ENCODE measurements around the gene PDE4D. TPM values are rescaled to one million over a fixed set of nuclear protein-coding genes. Genes with fewer than 3 reads are reported as not detected.
"Not testable (repeated sequence)": the region's sequence is repeated elsewhere in the genome, so short reads cannot be mapped to it uniquely, and the experiment has no call there.

The PDE4D gene
- total RNA-seq, 1 donor from 2014 or later = 34.5 TPM

GRCh38 chr5:59418808-59419207, 474.7 kb downstream of the PDE4D start:
- TF ChIP-seq, protein P1, sequence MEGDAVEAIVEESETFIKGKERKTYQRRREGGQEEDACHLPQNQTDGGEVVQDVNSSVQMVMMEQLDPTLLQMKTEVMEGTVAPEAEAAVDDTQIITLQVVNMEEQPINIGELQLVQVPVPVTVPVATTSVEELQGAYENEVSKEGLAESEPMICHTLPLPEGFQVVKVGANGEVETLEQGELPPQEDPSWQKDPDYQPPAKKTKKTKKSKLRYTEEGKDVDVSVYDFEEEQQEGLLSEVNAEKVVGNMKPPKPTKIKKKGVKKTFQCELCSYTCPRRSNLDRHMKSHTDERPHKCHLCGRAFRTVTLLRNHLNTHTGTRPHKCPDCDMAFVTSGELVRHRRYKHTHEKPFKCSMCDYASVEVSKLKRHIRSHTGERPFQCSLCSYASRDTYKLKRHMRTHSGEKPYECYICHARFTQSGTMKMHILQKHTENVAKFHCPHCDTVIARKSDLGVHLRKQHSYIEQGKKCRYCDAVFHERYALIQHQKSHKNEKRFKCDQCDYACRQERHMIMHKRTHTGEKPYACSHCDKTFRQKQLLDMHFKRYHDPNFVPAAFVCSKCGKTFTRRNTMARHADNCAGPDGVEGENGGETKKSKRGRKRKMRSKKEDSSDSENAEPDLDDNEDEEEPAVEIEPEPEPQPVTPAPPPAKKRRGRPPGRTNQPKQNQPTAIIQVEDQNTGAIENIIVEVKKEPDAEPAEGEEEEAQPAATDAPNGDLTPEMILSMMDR (IDR thresholded peaks at IDR 0.05; ENCODE audit: borderline replicate concordance) = no peak
- Histone ChIP-seq H3K36me3 (no peaks in the 10 kb centered on the region), H3K9me3 (replicated peaks) (no peaks in the 10 kb centered on the region), H3K4me3 (no peak overlapping the region), H3K27me3 (ENCODE audit: low read depth) (no peaks in the 10 kb centered on the region), H3K4me1 (peaks cover 6% of the 10 kb centered on the region), H3K27ac (replicated peaks) (no peak overlapping the region)
- DNase-seq = no peak
- intact Hi-C loops (cut with micrococcal nuclease) = no loop called here

DNA sequence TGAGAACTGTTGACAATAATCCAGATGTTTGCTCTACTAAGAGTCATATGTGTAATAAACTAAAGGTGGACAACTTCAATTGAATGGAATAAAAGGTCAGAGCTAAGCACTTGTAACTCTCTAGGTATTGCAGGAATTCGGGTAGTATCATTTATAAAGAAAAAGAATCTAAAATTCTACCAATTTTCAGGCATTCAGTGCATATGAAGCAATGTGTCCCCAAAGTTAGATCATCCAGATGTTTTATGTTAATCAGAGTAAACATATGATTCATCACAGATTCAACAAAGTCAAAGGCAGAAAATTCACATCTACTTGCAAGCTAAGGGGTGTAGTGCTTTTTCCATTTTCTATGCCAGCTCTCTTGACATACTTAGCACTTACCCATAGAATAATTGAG, 477.1 kb downstream of the PDE4D start:
- no peak overlapping the region for H3K27ac ChIP-seq (replicated peaks)
- TF ChIP-seq, protein P1 (IDR thresholded peaks at IDR 0.05; ENCODE audit: borderline replicate concordance) = no peak

DNA sequence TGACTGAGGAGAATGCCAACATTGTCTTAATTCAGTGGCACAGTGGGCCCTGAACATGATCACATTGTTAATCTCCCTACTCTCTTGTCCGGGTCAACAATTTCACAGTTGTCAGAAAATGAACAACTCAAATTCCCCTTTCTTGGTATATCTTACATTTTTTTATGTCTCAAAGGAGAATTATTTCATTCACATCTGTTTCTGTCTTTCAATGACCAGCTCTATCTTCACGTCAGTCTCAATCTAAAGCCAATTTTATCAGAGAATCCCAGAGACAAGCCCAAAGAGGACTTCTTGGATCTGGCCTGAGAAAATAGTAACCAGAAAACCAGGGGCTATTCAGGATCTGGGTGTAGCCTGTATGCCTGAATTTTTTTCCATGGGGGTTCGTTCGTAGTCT, 477.5 kb downstream of the PDE4D start:
- Histone ChIP-seq H3K36me3 (no peaks in the 10 kb centered on the region), H3K27ac (replicated peaks) (no peak overlapping the region), H3K4me1 (no peaks in the 10 kb centered on the region), H3K4me3 (no peak overlapping the region), H3K9me3 (replicated peaks) (no peaks in the 10 kb centered on the region), H3K27me3 (ENCODE audit: low read depth) (no peaks in the 10 kb centered on the region)
- intact Hi-C loops (cut with micrococcal nuclease) = no loop called here
- DNase-seq = no peak
- TF ChIP-seq, protein P1 (IDR thresholded peaks at IDR 0.05; ENCODE audit: borderline replicate concordance) = no peak

More for the DNA sequence above, 477.1 kb downstream of the PDE4D start:
- intact Hi-C loops (cut with micrococcal nuclease) = no loop called here
- no peaks in the 10 kb centered on the region for H3K9me3 ChIP-seq (replicated peaks)
- no peaks in the 10 kb centered on the region for H3K4me1 ChIP-seq
- no peak overlapping the region for H3K4me3 ChIP-seq
- H3K27me3 ChIP-seq (ENCODE audit: low read depth) = no peaks in the 10 kb centered on the region
- no peak for DNase-seq
- H3K36me3 ChIP-seq = no peaks in the 10 kb centered on the region

- no peaks in the 10 kb centered on the region for H3K27me3 ChIP-seq (ENCODE audit: low read depth)
- TF ChIP-seq, protein P1 (IDR thresholded peaks at IDR 0.05; ENCODE audit: borderline replicate concordance) = no peak
- H3K9me3 ChIP-seq (replicated peaks) = peaks cover 10% of the 10 kb centered on the region
- no peak overlapping the region for H3K27ac ChIP-seq (replicated peaks)
- no peak for DNase-seq
- H3K4me1 ChIP-seq = no peaks in the 10 kb centered on the region
- intact Hi-C loops (cut with micrococcal nuclease) = no loop called here
- no peak overlapping the region for H3K4me3 ChIP-seq
- no peaks in the 10 kb centered on the region for H3K36me3 ChIP-seq
Observed at GRCh38 chr5:59412428-59412827, 481.1 kb downstream of the PDE4D start.

- H3K27me3 ChIP-seq (ENCODE audit: low read depth); H3K4me3 ChIP-seq; intact Hi-C loops (cut with micrococcal nuclease); H3K4me1 ChIP-seq; H3K27ac ChIP-seq (replicated peaks); H3K36me3 ChIP-seq; DNase-seq: not testable (repeated sequence)
- H3K9me3 ChIP-seq (replicated peaks) = peaks cover 37% of the 10 kb centered on the region
Observed at GRCh38 chr5:59408997-59409396, 484.5 kb downstream of the PDE4D start.

- intact Hi-C loops (cut with micrococcal nuclease) = no loop called here
- TF ChIP-seq, protein P1 (IDR thresholded peaks at IDR 0.05; ENCODE audit: borderline replicate concordance) = no peak
- DNase-seq = no peak
- no peak overlapping the region for H3K27ac ChIP-seq (replicated peaks)
- no peak overlapping the region for H3K4me3 ChIP-seq
- H3K4me1 ChIP-seq = no peaks in the 10 kb centered on the region
- peaks cover 45% of the 10 kb centered on the region for H3K9me3 ChIP-seq (replicated peaks)
- no peaks in the 10 kb centered on the region for H3K27me3 ChIP-seq (ENCODE audit: low read depth)
- no peaks in the 10 kb centered on the region for H3K36me3 ChIP-seq
Observed at GRCh38 chr5:59407967-59408366, 485.6 kb downstream of the PDE4D start.

All from left ventricle myocardium inferior (tissue), 1 donor.